ENCODE results near the gene ZCCHC12.
"Not testable (repeated sequence)": the region's sequence is repeated elsewhere in the genome, so short reads cannot be mapped to it uniquely, and the experiment has no call there.

Gene ZCCHC12

DNA sequence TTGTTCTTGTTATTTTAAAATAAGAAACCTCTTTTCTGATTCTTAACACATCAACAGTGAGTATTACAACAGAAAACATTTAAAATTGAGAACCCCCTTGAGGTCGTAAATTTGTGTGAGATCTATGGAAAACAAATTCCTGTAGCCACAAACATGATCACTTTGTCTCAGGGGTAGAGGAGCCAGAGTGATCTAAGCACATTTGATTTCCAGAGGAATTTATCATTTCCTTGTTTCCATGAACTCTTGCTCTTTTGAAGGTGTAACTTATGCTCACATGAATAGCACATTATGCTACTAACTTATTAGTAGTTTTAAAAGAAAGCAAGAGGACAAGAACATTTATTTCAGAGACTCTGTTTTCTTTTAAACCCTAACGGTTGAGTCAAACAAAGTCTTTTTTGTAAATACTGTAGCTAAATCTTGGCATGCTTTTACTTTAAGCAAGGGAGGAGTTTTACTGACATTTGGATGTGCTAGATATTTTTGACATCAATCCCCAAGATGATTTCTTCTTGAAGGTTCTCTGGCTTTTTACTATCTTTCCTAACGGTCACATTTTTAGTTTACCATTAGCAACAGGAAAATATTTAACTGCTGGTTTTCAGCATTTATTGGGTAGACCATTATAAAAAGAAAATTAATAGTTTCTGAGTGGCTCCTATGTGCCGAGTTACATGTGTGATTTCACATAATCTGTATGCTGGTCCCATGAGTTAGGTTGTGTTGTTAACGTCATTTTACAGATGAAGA is 27.9 kb upstream of the ZCCHC12 start:
- Histone ChIP-seq H2BK5ac (ENCODE audit: low read depth, low read length, poor library complexity, severe bottlenecking) (no peak overlapping the region), H3K79me1 (replicated peaks; ENCODE audit: low read length, poor library complexity, severe bottlenecking) (no peaks in the 10 kb centered on the region), H4K8ac (ENCODE audit: low read length) (no peak overlapping the region), H3K27me3 (ENCODE audit: control insufficient read depth in 1 of 2, insufficient read depth in 1 of 2, low read length in 2 of 2) (peaks cover 0 to 10% of the 10 kb centered on the region in 2 experiments), H4K91ac (ENCODE audit: low read length) (no peak overlapping the region), H2AFZ (ENCODE audit: low read depth, low read length) (no peak overlapping the region), H3K4ac (ENCODE audit: low read depth in 1 of 2, low read length in 2 of 2) (no peak overlapping the region), H3K4me2 (ENCODE audit: low read length, poor library complexity, severe bottlenecking) (no peak overlapping the region), H3K36me3 (ENCODE audit: control insufficient read depth in 1 of 2, insufficient read depth in 2 of 2, low read depth in 1 of 2, low read length in 2 of 2) (peaks cover 0 to 13% of the 10 kb centered on the region in 2 experiments), H2BK120ac (ENCODE audit: low read depth, low read length) (no peak overlapping the region), H3K18ac (ENCODE audit: low read depth in 1 of 2, low read length in 2 of 2) (no peak overlapping the region), H3K27ac (ENCODE audit: low read length, poor library complexity, severe bottlenecking) (no peak overlapping the region), H3K9me3 (ENCODE audit: control insufficient read depth, low read length) (no peaks in the 10 kb centered on the region), H3K4me3 (ENCODE audit: insufficient read depth in 1 of 2, low read depth in 1 of 2, low read length in 2 of 2) (no peak overlapping the region), H2AK5ac (ENCODE audit: low read length, severe bottlenecking) (no peak overlapping the region), H3K4me1 (ENCODE audit: control insufficient read depth, insufficient read depth, low read depth, low read length) (no peaks in the 10 kb centered on the region), H3K14ac (ENCODE audit: low read length in 2 of 2) (no peak overlapping the region), H3K9ac (ENCODE audit: low read length) (peak overlapping the region; percentile 44), H2BK12ac (ENCODE audit: low read length in 2 of 2) (no peak overlapping the region), H3K23ac (ENCODE audit: low read length in 2 of 2) (no peak overlapping the region), H2BK15ac (ENCODE audit: low read depth, poor library complexity, severe bottlenecking) (no peak overlapping the region)
- DNase-seq: no peak
- 98% methylated on average over 2 of the region's 5 CpGs for WGBS

DNA sequence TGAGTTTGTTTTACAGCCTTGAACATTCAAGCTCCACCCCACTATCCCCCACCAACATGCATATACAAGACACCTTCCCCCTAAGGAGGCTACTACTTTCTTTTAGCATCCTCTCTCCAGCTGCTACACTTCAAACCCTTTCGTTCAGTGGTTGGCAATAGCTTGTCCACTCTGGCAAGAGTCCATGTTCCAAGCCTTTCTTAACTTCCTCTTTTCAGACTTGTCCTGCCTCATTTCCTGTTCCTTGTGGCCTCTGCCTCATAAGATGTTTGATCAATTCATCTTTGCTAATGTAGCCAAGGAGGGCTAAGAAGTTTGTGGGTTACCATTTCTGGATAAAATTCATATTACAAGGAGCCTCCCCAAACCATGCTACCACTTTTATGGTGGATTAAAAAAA is 20.8 kb upstream of the ZCCHC12 start:
- 64% methylated on average over 1 of the region's 1 CpG for WGBS
- Histone ChIP-seq H2BK15ac (ENCODE audit: low read depth, poor library complexity, severe bottlenecking) (no peak overlapping the region), H3K79me1 (replicated peaks; ENCODE audit: low read length, poor library complexity, severe bottlenecking) (no peaks in the 10 kb centered on the region)

DNA sequence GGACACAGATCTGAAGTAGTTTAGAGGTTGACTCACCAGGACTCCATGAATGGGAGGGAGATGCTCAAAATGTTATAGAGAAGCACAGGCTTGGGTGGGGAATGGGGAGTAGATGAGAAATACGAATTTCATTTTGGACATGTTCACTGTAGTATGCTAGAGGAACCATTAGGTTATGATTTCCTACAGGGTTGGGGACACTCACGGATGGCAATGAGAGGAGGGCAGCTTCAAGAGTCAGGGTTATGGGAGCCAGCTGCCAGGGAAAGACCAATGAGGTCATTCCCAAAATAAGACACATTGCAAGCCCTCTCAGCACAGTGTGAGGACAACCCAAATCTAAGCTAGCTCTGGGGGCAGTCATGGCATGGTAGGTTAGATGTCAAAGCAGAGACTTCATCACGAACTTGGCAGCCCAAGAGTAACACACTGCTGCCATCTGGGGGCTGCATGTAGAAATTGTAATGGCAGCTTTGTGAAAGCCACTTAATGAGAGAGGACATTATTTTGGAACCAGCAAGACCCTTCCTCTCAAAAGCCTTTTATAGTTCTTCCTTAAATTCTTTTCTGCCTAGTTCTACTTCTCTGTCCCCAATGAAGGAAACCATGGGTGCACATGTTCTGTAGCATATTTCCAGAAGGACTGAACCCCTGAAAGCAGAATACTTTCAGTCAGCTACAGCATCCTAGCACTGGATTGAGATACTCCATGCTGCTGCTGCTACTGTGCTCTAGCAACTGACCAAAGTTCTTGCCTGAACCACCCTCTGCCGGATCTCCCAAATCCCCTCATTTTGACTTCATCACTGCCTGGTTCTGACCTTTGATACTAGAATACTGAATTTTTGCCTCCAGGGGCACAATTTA is 16.2 kb upstream of the ZCCHC12 start:
- DNase-seq: peak; percentile 47
- Histone ChIP-seq H3K36me3 (ENCODE audit: control insufficient read depth in 1 of 2, insufficient read depth in 2 of 2, low read depth in 1 of 2, low read length in 2 of 2) (no peaks in the 10 kb centered on the region), H3K9ac (ENCODE audit: low read length) (no peak overlapping the region), H2BK5ac (ENCODE audit: low read depth, low read length, poor library complexity, severe bottlenecking) (no peak overlapping the region), H2AK5ac (ENCODE audit: low read length, severe bottlenecking) (no peak overlapping the region), H2BK15ac (ENCODE audit: low read depth, poor library complexity, severe bottlenecking) (no peak overlapping the region), H3K4me1 (ENCODE audit: control insufficient read depth, insufficient read depth, low read depth, low read length) (no peaks in the 10 kb centered on the region), H4K8ac (ENCODE audit: low read length) (no peak overlapping the region), H3K27ac (ENCODE audit: low read length, poor library complexity, severe bottlenecking) (no peak overlapping the region), H3K4ac (ENCODE audit: low read depth in 1 of 2, low read length in 2 of 2) (no peak overlapping the region), H3K79me1 (replicated peaks; ENCODE audit: low read length, poor library complexity, severe bottlenecking) (no peaks in the 10 kb centered on the region), H3K27me3 (ENCODE audit: control insufficient read depth in 1 of 2, insufficient read depth in 1 of 2, low read length in 2 of 2) (peaks cover 0 to 13% of the 10 kb centered on the region in 2 experiments), H3K23ac (ENCODE audit: low read length in 2 of 2) (no peak overlapping the region), H3K4me2 (ENCODE audit: low read length, poor library complexity, severe bottlenecking) (no peak overlapping the region), H2AFZ (ENCODE audit: low read depth, low read length) (no peak overlapping the region), H3K14ac (ENCODE audit: low read length in 2 of 2) (no peak overlapping the region), H4K91ac (ENCODE audit: low read length) (no peak overlapping the region), H2BK12ac (ENCODE audit: low read length in 2 of 2) (no peak overlapping the region), H3K9me3 (ENCODE audit: control insufficient read depth, low read length) (no peaks in the 10 kb centered on the region), H2BK120ac (ENCODE audit: low read depth, low read length) (no peak overlapping the region), H3K4me3 (ENCODE audit: insufficient read depth in 1 of 2, low read depth in 1 of 2, low read length in 2 of 2) (no peak overlapping the region), H3K18ac (ENCODE audit: low read depth in 1 of 2, low read length in 2 of 2) (no peak overlapping the region)
- WGBS: 59% methylated on average over 4 of the region's 4 CpGs

More for the DNA sequence above, 20.8 kb upstream of the ZCCHC12 start:
- H3K9ac ChIP-seq (ENCODE audit: low read length): no peak overlapping the region
- no peak overlapping the region for H3K4me2 ChIP-seq (ENCODE audit: low read length, poor library complexity, severe bottlenecking)
- no peak overlapping the region for H2BK120ac ChIP-seq (ENCODE audit: low read depth, low read length)
- H3K27ac ChIP-seq (ENCODE audit: low read length, poor library complexity, severe bottlenecking): no peak overlapping the region
- H3K4me3 ChIP-seq (ENCODE audit: insufficient read depth in 1 of 2, low read depth in 1 of 2, low read length in 2 of 2): no peak overlapping the region
- no peaks in the 10 kb centered on the region for H3K36me3 ChIP-seq (ENCODE audit: control insufficient read depth in 1 of 2, insufficient read depth in 2 of 2, low read depth in 1 of 2, low read length in 2 of 2)
- DNase-seq: peak; percentile 17
- no peaks in the 10 kb centered on the region for H3K9me3 ChIP-seq (ENCODE audit: control insufficient read depth, low read length)
- no peak overlapping the region for H2AK5ac ChIP-seq (ENCODE audit: low read length, severe bottlenecking)
- no peak overlapping the region for H4K8ac ChIP-seq (ENCODE audit: low read length)
- H3K18ac ChIP-seq (ENCODE audit: low read depth in 1 of 2, low read length in 2 of 2): no peak overlapping the region
- no peak overlapping the region for H3K23ac ChIP-seq (ENCODE audit: low read length in 2 of 2)
- H3K14ac ChIP-seq (ENCODE audit: low read length in 2 of 2): no peak overlapping the region
- H2BK12ac ChIP-seq (ENCODE audit: low read length in 2 of 2): no peak overlapping the region
- no peak overlapping the region for H2BK5ac ChIP-seq (ENCODE audit: low read depth, low read length, poor library complexity, severe bottlenecking)
- no peaks in the 10 kb centered on the region for H3K4me1 ChIP-seq (ENCODE audit: control insufficient read depth, insufficient read depth, low read depth, low read length)
- H3K4ac ChIP-seq (ENCODE audit: low read depth in 1 of 2, low read length in 2 of 2): no peak overlapping the region
- H3K27me3 ChIP-seq (ENCODE audit: control insufficient read depth in 1 of 2, insufficient read depth in 1 of 2, low read length in 2 of 2): peaks cover 0 to 9% of the 10 kb centered on the region in 2 experiments
- no peak overlapping the region for H4K91ac ChIP-seq (ENCODE audit: low read length)
- no peak overlapping the region for H2AFZ ChIP-seq (ENCODE audit: low read depth, low read length)

DNA sequence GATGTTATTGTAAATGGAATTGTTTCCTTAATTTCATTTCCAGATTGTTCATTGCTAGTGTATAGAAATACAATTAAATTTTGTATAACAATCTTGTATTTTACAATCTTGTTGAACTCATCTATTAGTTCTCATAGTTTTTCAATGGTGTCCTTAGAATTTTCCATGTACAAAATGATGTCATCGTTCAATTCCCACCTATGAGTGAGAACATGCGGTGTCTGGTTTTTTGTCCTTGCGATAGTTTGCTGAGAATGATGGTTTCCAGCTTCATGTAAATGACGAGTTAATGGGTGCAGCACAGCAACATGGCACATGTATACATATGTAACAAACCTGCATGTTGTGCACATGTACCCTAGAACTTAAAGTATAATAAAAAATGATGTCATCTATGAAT is 6.4 kb upstream of the ZCCHC12 start:
- not testable (repeated sequence) for H3K27me3 ChIP-seq (ENCODE audit: control insufficient read depth in 1 of 2, insufficient read depth in 1 of 2, low read length in 2 of 2); H3K9me3 ChIP-seq (ENCODE audit: control insufficient read depth, low read length); H3K23ac ChIP-seq (ENCODE audit: low read length in 2 of 2); H3K4me2 ChIP-seq (ENCODE audit: low read length, poor library complexity, severe bottlenecking); H2AFZ ChIP-seq (ENCODE audit: low read depth, low read length); H3K4me1 ChIP-seq (ENCODE audit: control insufficient read depth, insufficient read depth, low read depth, low read length); H2BK15ac ChIP-seq (ENCODE audit: low read depth, poor library complexity, severe bottlenecking); H2AK5ac ChIP-seq (ENCODE audit: low read length, severe bottlenecking); H4K91ac ChIP-seq (ENCODE audit: low read length); H2BK120ac ChIP-seq (ENCODE audit: low read depth, low read length); H3K18ac ChIP-seq (ENCODE audit: low read depth in 1 of 2, low read length in 2 of 2); H3K4ac ChIP-seq (ENCODE audit: low read depth in 1 of 2, low read length in 2 of 2); H4K8ac ChIP-seq (ENCODE audit: low read length); H3K14ac ChIP-seq (ENCODE audit: low read length in 2 of 2); H2BK5ac ChIP-seq (ENCODE audit: low read depth, low read length, poor library complexity, severe bottlenecking); H3K27ac ChIP-seq (ENCODE audit: low read length, poor library complexity, severe bottlenecking); H3K79me1 ChIP-seq (replicated peaks; ENCODE audit: low read length, poor library complexity, severe bottlenecking); H3K4me3 ChIP-seq (ENCODE audit: insufficient read depth in 1 of 2, low read depth in 1 of 2, low read length in 2 of 2); DNase-seq; H3K9ac ChIP-seq (ENCODE audit: low read length); H2BK12ac ChIP-seq (ENCODE audit: low read length in 2 of 2); H3K36me3 ChIP-seq (ENCODE audit: control insufficient read depth in 1 of 2, insufficient read depth in 2 of 2, low read depth in 1 of 2, low read length in 2 of 2)
- WGBS: 100% methylated on average over 3 of the region's 4 CpGs
